SK-N-MC (cell line): ENCODE data around the gene DSE.

Source experiments
- EZH2 ChIP-seq: fragments of 200-600 bp; sonication (generic); IDR thresholded peaks from one replicate; pipeline ENCODE4 v1.6.1; 2017; ENCODE audit warnings: antibody characterized with exemption
- POLR2AphosphoS5 ChIP-seq: IDR thresholded peaks from 2 replicates; pipeline ENCODE4 v1.6.1; 2012; ENCODE audit warnings: mild to moderate bottlenecking, low read depth, low read length, borderline replicate concordance

- TF ChIP-seq EZH2 (no peak), POLR2AphosphoS5 (no peak)
Observed at GRCh38 chr6:116475141-116475540, 104.4 kb downstream of the DSE start.
